Peyer's patch (tissue), 4 donors: Measurements from ENCODE around the gene OLFM1. TPM values are rescaled to one million over a fixed set of nuclear protein-coding genes. Genes with fewer than 3 reads are reported as not detected.

Experiments
- DNase-seq, 3 donors: peaks; one replicate each; pipeline ENCODE4 v3.0.0-alpha.2; 2017 to 2019
- H3K27ac ChIP-seq, 4 donors: fragments of 200-600 bp; sonication (generic); one replicate each; pipeline ENCODE4 v1.5.1; 2016 to 2019
- H3K27me3 ChIP-seq, 2 donors: fragments of 200-600 bp; sonication (generic); one replicate each; pipeline ENCODE4 v1.5.1; 2019
- H3K36me3 ChIP-seq, 3 donors: fragments of 200-600 bp; sonication (generic); one replicate each; pipeline ENCODE4 v1.5.1; 2016 to 2019
- H3K4me1 ChIP-seq, 4 donors: fragments of 200-600 bp; sonication (generic); one replicate each; pipeline ENCODE4 v1.5.1; 2016 to 2019
- H3K4me3 ChIP-seq, 4 donors: fragments of 200-600 bp; sonication (generic); 1 replicate in 3 of 4; 2 replicates in 1 of 4; pipeline ENCODE4 v1.5.1; 2016 to 2019; ENCODE audit warnings: mild to moderate bottlenecking in 1 of 4
- H3K9me3 ChIP-seq, 4 donors: fragments of 200-600 bp; sonication (generic); one replicate each; pipeline ENCODE4 v1.5.1; 2016 to 2019; ENCODE audit warnings: mild to moderate bottlenecking in 1 of 4
- POLR2A ChIP-seq, 2 donors: fragments of 450-650 bp; IDR thresholded peaks; one replicate each; pipeline ENCODE4 v1.5.1; 2017; ENCODE audit warnings: antibody characterized with exemption in 2 of 2, mild to moderate bottlenecking in 2 of 2, moderate library complexity in 2 of 2
- total RNA-seq, 4 donors: library from RNA; depleted of rRNA; stranded (reverse); fragments of >200 nt; gene quantifications; one replicate each; pipeline ENCODE4 v1.1.0, GENCODE V29; 2016
- TF ChIP-seq, protein P1 (sequence below), 6 experiments: fragments of 450-650 bp in 4 of 6; fragments of 200-600 bp in 2 of 6; sonication (generic) in 1 of 6; IDR thresholded peaks; one replicate each; pipeline ENCODE4 v1.5.1; 2017 to 2019; ENCODE audit warnings: antibody characterized with exemption in 6 of 6, mild to moderate bottlenecking in 3 of 6, moderate library complexity in 1 of 6

OLFM1 gene
- total RNA-seq, 4 donors from 2014 or later: 2.5 to 5.8 (median 4.9) TPM

DNA sequence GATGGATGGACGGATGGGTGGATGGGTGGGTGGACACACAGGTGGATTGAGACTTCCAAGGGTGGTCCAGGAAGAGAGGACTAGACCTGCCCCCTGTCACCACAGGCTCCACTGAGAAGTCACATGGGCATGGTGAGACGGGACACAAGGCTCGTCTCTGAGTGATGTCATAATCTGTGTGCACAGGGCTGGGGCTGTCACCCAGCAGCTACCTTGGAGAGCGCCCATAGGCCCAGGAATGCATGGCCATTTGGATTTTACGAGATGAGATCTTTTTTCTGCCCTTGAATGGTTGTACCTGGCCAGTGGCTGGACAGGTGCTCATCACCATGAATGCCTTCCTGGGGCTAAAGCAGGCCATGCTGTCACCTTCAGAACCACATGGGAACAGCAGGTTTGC, 3.1 kb downstream of the OLFM1 start:
- Histone ChIP-seq H3K4me3 (no peak overlapping the region), H3K4me1 (peaks cover 0 to 26% (median 0%) of the 10 kb centered on the region in 4 donors), H3K9me3 (no peaks in the 10 kb centered on the region), H3K27ac (no peak overlapping the region), H3K27me3 (peaks cover 0 to 8% of the 10 kb centered on the region in 2 donors), H3K36me3 (no peaks in the 10 kb centered on the region)
- TF ChIP-seq, protein P1, sequence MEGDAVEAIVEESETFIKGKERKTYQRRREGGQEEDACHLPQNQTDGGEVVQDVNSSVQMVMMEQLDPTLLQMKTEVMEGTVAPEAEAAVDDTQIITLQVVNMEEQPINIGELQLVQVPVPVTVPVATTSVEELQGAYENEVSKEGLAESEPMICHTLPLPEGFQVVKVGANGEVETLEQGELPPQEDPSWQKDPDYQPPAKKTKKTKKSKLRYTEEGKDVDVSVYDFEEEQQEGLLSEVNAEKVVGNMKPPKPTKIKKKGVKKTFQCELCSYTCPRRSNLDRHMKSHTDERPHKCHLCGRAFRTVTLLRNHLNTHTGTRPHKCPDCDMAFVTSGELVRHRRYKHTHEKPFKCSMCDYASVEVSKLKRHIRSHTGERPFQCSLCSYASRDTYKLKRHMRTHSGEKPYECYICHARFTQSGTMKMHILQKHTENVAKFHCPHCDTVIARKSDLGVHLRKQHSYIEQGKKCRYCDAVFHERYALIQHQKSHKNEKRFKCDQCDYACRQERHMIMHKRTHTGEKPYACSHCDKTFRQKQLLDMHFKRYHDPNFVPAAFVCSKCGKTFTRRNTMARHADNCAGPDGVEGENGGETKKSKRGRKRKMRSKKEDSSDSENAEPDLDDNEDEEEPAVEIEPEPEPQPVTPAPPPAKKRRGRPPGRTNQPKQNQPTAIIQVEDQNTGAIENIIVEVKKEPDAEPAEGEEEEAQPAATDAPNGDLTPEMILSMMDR (IDR thresholded peaks at IDR 0.05): no peak
- no peak for TF ChIP-seq POLR2A (IDR thresholded peaks at IDR 0.05)
- DNase-seq: no peak

- DNase-seq: no peak
- H3K4me3 ChIP-seq: no peak overlapping the region
Observed at GRCh38 chr9:135091545-135091944, 4.1 kb downstream of the OLFM1 start.

DNA sequence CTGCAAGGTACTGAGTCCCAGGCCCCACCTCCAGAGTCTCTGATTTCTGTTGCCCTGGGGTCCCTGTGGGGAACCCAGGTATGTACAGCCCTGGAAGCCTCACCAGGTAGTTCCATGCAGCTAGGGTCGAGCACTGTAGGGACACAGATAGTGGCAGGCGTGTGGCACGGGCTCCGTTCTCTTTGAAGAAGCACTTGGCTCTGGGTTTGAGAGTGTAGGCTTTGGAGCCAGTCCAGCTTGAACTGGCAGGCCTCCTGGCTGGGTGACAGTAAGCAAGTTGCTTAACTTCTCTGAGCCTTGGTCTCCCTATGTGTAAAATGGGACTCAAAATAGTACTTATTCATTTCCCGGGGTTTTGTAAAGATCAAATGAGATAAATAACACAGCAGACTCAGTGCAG, 5.6 kb downstream of the OLFM1 start:
- no peak for DNase-seq
- H3K27ac ChIP-seq: no peak overlapping the region
- TF ChIP-seq, protein P1 (IDR thresholded peaks at IDR 0.05): no peak
- TF ChIP-seq POLR2A (IDR thresholded peaks at IDR 0.05): no peak
- no peaks in the 10 kb centered on the region for H3K36me3 ChIP-seq
- H3K4me3 ChIP-seq: no peak overlapping the region
- H3K27me3 ChIP-seq: peaks cover 0 to 5% of the 10 kb centered on the region in 2 donors
- H3K4me1 ChIP-seq: peaks cover 0 to 5% (median 0%) of the 10 kb centered on the region in 4 donors
- no peaks in the 10 kb centered on the region for H3K9me3 ChIP-seq

More at GRCh38 chr9:135091545-135091944, 4.1 kb downstream of the OLFM1 start:
- H3K27ac ChIP-seq: no peak overlapping the region
- no peaks in the 10 kb centered on the region for H3K9me3 ChIP-seq
- no peaks in the 10 kb centered on the region for H3K36me3 ChIP-seq
- H3K4me1 ChIP-seq: peaks cover 0 to 18% (median 0%) of the 10 kb centered on the region in 4 donors
- no peak for TF ChIP-seq POLR2A (IDR thresholded peaks at IDR 0.05)
- TF ChIP-seq, protein P1 (IDR thresholded peaks at IDR 0.05): no peak
- H3K27me3 ChIP-seq: peaks cover 0 to 8% of the 10 kb centered on the region in 2 donors

- Histone ChIP-seq H3K27me3 (no peaks in the 10 kb centered on the region), H3K4me3 (no peak overlapping the region), H3K9me3 (no peaks in the 10 kb centered on the region), H3K36me3 (no peaks in the 10 kb centered on the region), H3K4me1 (no peaks in the 10 kb centered on the region), H3K27ac (no peak overlapping the region)
- DNase-seq: no peak
- TF ChIP-seq POLR2A (IDR thresholded peaks at IDR 0.05): no peak
- TF ChIP-seq, protein P1 (IDR thresholded peaks at IDR 0.05): no peak
Observed at GRCh38 chr9:135093911-135094584, 6.6 kb downstream of the OLFM1 start.

GRCh38 chr9:135095470-135096407, 8.3 kb downstream of the OLFM1 start:
- Histone ChIP-seq H3K27me3 (no peaks in the 10 kb centered on the region), H3K9me3 (no peaks in the 10 kb centered on the region), H3K4me1 (no peaks in the 10 kb centered on the region), H3K4me3 (no peak overlapping the region), H3K36me3 (no peaks in the 10 kb centered on the region), H3K27ac (no peak overlapping the region)
- no peak for TF ChIP-seq POLR2A (IDR thresholded peaks at IDR 0.05)
- TF ChIP-seq, protein P1 (IDR thresholded peaks at IDR 0.05): no peak
- DNase-seq: no peak
